BE2C (cell line): ENCODE results near the gene RAD9A.
A peak's percentile ranks its signal among the peaks of the same experiment; 100 is the strongest.

ENCODE experiments used
- DNase-seq: peaks from one replicate; pipeline ENCODE4 v3.0.0-alpha.2; 2020
- H3K27me3 ChIP-seq: fragments of 250-450 bp; sonication (Bioruptor Pico); 2 replicates; pipeline ENCODE4 v1.5.1; 2020; ENCODE audit warnings: mild to moderate bottlenecking
- H3K36me3 ChIP-seq: fragments of 250-450 bp; sonication (Bioruptor Pico); 2 replicates; pipeline ENCODE4 v1.5.1; 2020; ENCODE audit warnings: mild to moderate bottlenecking
- H3K4me1 ChIP-seq: fragments of 250-450 bp; sonication (Bioruptor Pico); 2 replicates; pipeline ENCODE4 v1.5.1; 2020
- H3K4me3 ChIP-seq: 2 replicates; pipeline ENCODE4 v1.5.1; 2011; ENCODE audit warnings: low read depth, low read length
- H3K9me3 ChIP-seq: fragments of 250-450 bp; sonication (Bioruptor Pico); 2 replicates; pipeline ENCODE4 v1.5.1; 2020
- CTCF ChIP-seq: IDR thresholded peaks from 2 replicates; pipeline ENCODE4 v1.5.1; 2012; ENCODE audit warnings: mild to moderate bottlenecking, low read depth, low read length

Gene RAD9A

GRCh38 chr11:67378544-67378943, 13.2 kb upstream of the RAD9A start:
- no peaks in the 10 kb centered on the region for H3K36me3 ChIP-seq
- H3K4me1 ChIP-seq, result peaks cover 14% of the 10 kb centered on the region
- H3K9me3 ChIP-seq, result no peaks in the 10 kb centered on the region
- TF ChIP-seq CTCF, result no peak
- H3K4me3 ChIP-seq, result no peak overlapping the region
- no peak for DNase-seq
- H3K27me3 ChIP-seq, result peaks cover 16% of the 10 kb centered on the region

GRCh38 chr11:67379061-67380058, 12.4 kb upstream of the RAD9A start:
- no peak for TF ChIP-seq CTCF
- Histone ChIP-seq H3K9me3 (no peaks in the 10 kb centered on the region), H3K4me3 (no peak overlapping the region), H3K4me1 (peaks cover 8% of the 10 kb centered on the region), H3K27me3 (peaks cover 9% of the 10 kb centered on the region), H3K36me3 (no peaks in the 10 kb centered on the region)
- no peak for DNase-seq

- H3K27me3 ChIP-seq, result peaks cover 1% of the 10 kb centered on the region; the same call in 1 of the 2 replicates
- DNase-seq, result no peak
- H3K4me1 ChIP-seq, result peaks cover 6% of the 10 kb centered on the region
- no peak overlapping the region for H3K4me3 ChIP-seq
- TF ChIP-seq CTCF, result no peak
- H3K9me3 ChIP-seq, result no peaks in the 10 kb centered on the region
- H3K36me3 ChIP-seq, result no peaks in the 10 kb centered on the region
Measured at GRCh38 chr11:67381244-67381972, 10.4 kb upstream of the RAD9A start.

GRCh38 chr11:67382276-67383136, 9.3 kb upstream of the RAD9A start:
- no peak overlapping the region for H3K4me3 ChIP-seq
- peaks cover 6% of the 10 kb centered on the region for H3K4me1 ChIP-seq
- peak; percentile 85 for DNase-seq

GRCh38 chr11:67384851-67385366, 6.9 kb upstream of the RAD9A start:
- DNase-seq, result no peak
- H3K4me1 ChIP-seq, result no peaks in the 10 kb centered on the region
- no peak overlapping the region for H3K4me3 ChIP-seq
- H3K36me3 ChIP-seq, result no peaks in the 10 kb centered on the region
- H3K27me3 ChIP-seq, result no peaks in the 10 kb centered on the region
- H3K9me3 ChIP-seq, result no peaks in the 10 kb centered on the region
- TF ChIP-seq CTCF, result no peak

More at GRCh38 chr11:67382276-67383136, 9.3 kb upstream of the RAD9A start:
- H3K9me3 ChIP-seq, result no peaks in the 10 kb centered on the region
- TF ChIP-seq CTCF, result peak; percentile 100
- H3K27me3 ChIP-seq, result no peaks in the 10 kb centered on the region
- H3K36me3 ChIP-seq, result no peaks in the 10 kb centered on the region
